HCT116 (cell line): Measurements from ENCODE around the gene METTL17. TPM values are rescaled to one million over a fixed set of nuclear protein-coding genes. Genes with fewer than 3 reads are reported as not detected.

Experiments
- ATAC-seq: fragments of 200-7000 bp; cut with Tn5 transposase; 2 replicates; pipeline ENCODE4 v1.9.1; 2020; ENCODE audit warnings: mild to moderate bottlenecking, moderate library complexity
- BruUV-seq: library from RNA; stranded (reverse); fragments of 400-500 nt; replicated peaks from 2 replicates; lab custom pipeline; 2021; lab: Mats Ljungman, UMichigan
- CTCF ChIA-PET: fragments of 300-600 bp; sonication (Branson Sonifier 250); formaldehyde crosslinking; loops from one replicate; lab custom pipeline; 2021; ENCODE audit warnings: antibody characterized with exemption; lab: Charles Lee
- POLR2A ChIA-PET: fragments of 300-600, 350-600 bp; sonication (Branson Sonifier 250); formaldehyde crosslinking; loops from one replicate; lab custom pipeline; 2021; ENCODE audit warnings: antibody characterized with exemption; lab: Charles Lee
- RAD21 ChIA-PET, 2 experiments: fragments of 300-600 bp; sonication (Branson Sonifier 250); formaldehyde crosslinking; loops; one replicate each; lab custom pipeline; 2023; ENCODE audit warnings: low total read pairs in 2 of 2; ENCODE audit not compliant: uncharacterized antibody in 2 of 2, unreplicated experiment in 2 of 2, low non-redundant PET in 1 of 2; lab: Charles Lee
- DNase-seq: peaks from one replicate; pipeline ENCODE4 v3.0.0-alpha.2; 2010; ENCODE audit warnings: low read depth, low spot score
- H2AFZ ChIP-seq: fragments of 200-600 bp; shearing (Covaris generic), sonication (generic); 2 replicates; pipeline ENCODE4 v1.6.1; 2017; ENCODE audit warnings: low read depth, mixed run types, mixed read lengths, antibody characterized with exemption, low read length; ENCODE audit not compliant: poor library complexity, severe bottlenecking
- H3K27ac ChIP-seq: 2 replicates; pipeline ENCODE4 v1.5.1; 2012; ENCODE audit warnings: low read depth, low read length
- H3K27me3 ChIP-seq: fragments of 200-600 bp; sonication (generic); 2 replicates; pipeline ENCODE4 v1.6.1; 2016; ENCODE audit warnings: mixed run types, low read length, mixed read lengths; ENCODE audit not compliant: insufficient read depth
- H3K36me3 ChIP-seq, 2 experiments: fragments of 200-500 bp in 1 of 2; fragments of 200-600 bp in 1 of 2; sonication (Bioruptor generic) in 1 of 2; sonication (generic) in 1 of 2; 2 replicates each; pipeline versions ENCODE4 v1.5.1 to v1.6.1; 2014 to 2016; ENCODE audit warnings: low read length in 2 of 2, inconsistent platforms in 1 of 2, mixed read lengths in 1 of 2, mixed run types in 1 of 2; ENCODE audit not compliant: insufficient read depth in 2 of 2, control insufficient read depth in 1 of 2
- H3K4me1 ChIP-seq, 2 experiments: fragments of 200-600 bp in 1 of 2; sonication (generic) in 1 of 2; 2 replicates each; pipeline versions ENCODE4 v1.5.1 to v1.6.1; 2012 to 2017; ENCODE audit warnings: low read length in 2 of 2, inconsistent platforms in 1 of 2, mild to moderate bottlenecking in 1 of 2, mixed read lengths in 1 of 2, mixed run types in 1 of 2, moderate library complexity in 1 of 2; ENCODE audit not compliant: insufficient read depth in 2 of 2, control insufficient read depth in 1 of 2
- H3K4me2 ChIP-seq: fragments of 200-600 bp; sonication (generic); 2 replicates; pipeline ENCODE4 v1.6.1; 2017; ENCODE audit warnings: mixed run types, low read length, mixed read lengths
- H3K4me3 ChIP-seq, 2 experiments: fragments of 200-600 bp in 1 of 2; sonication (generic) in 1 of 2; replicated peaks in 1 of 2; 2 replicates each; pipeline ENCODE4 v1.5.1; 2011 to 2016; ENCODE audit warnings: low read length in 2 of 2, control low read depth in 1 of 2, low read depth in 1 of 2, mild to moderate bottlenecking in 1 of 2, mixed read lengths in 1 of 2, mixed run types in 1 of 2
- H3K79me2 ChIP-seq: fragments of 200-600 bp; sonication (generic); 2 replicates; pipeline ENCODE4 v1.6.1; 2017; ENCODE audit warnings: mild to moderate bottlenecking, mixed run types, low read length, moderate library complexity, mixed read lengths; ENCODE audit not compliant: insufficient read depth
- H3K9ac ChIP-seq: fragments of 200-600 bp; sonication (generic); 2 replicates; pipeline ENCODE4 v1.6.1; 2016; ENCODE audit warnings: low read length, mixed read lengths
- H3K9me2 ChIP-seq: fragments of 200-600 bp; sonication (generic), shearing (Covaris generic); 2 replicates; pipeline ENCODE4 v1.6.1; 2017; ENCODE audit warnings: mixed run types, mild to moderate bottlenecking, moderate library complexity; ENCODE audit not compliant: insufficient read depth
- H3K9me3 ChIP-seq, 2 experiments: fragments of 200-500 bp in 1 of 2; fragments of 200-600 bp in 1 of 2; sonication (Bioruptor generic) in 1 of 2; sonication (generic) in 1 of 2; 2 replicates each; pipeline ENCODE4 v1.6.1; 2014 to 2017; ENCODE audit warnings: low read length in 2 of 2, mixed read lengths in 2 of 2, inconsistent platforms in 1 of 2, low read depth in 1 of 2, mild to moderate bottlenecking in 1 of 2, mixed run types in 1 of 2, moderate library complexity in 1 of 2; ENCODE audit not compliant: control insufficient read depth in 1 of 2, insufficient read depth in 1 of 2
- H4K20me1 ChIP-seq: fragments of 200-600 bp; sonication (generic), shearing (Covaris generic); 2 replicates; pipeline ENCODE4 v1.6.1; 2017; ENCODE audit warnings: mixed run types, mild to moderate bottlenecking, moderate library complexity; ENCODE audit not compliant: insufficient read depth
- CBX3 ChIP-seq: IDR thresholded peaks from 2 replicates; pipeline ENCODE4 v1.6.1; 2012; ENCODE audit warnings: low read depth
- CEBPB ChIP-seq: IDR thresholded peaks from 2 replicates; pipeline ENCODE4 v1.6.1; 2012; ENCODE audit warnings: low read depth
- EGR1 ChIP-seq: IDR thresholded peaks from 2 replicates; pipeline ENCODE4 v1.6.1; 2012; ENCODE audit warnings: low read depth
- EZH2 ChIP-seq: fragments of 200-600 bp; sonication (generic); IDR thresholded peaks from 2 replicates; pipeline ENCODE4 v1.6.1; 2017; ENCODE audit warnings: antibody characterized with exemption, mixed run types
- EZH2phosphoT487 ChIP-seq: fragments of 200-600 bp; IDR thresholded peaks from 2 replicates; pipeline ENCODE4 v1.6.1; 2018; ENCODE audit warnings: antibody characterized with exemption, borderline replicate concordance
- FOSL1 ChIP-seq: IDR thresholded peaks from 2 replicates; pipeline ENCODE4 v1.6.1; 2012; ENCODE audit warnings: low read depth
- POLR2AphosphoS5 ChIP-seq: IDR thresholded peaks from 2 replicates; pipeline ENCODE4 v1.6.1; 2011; ENCODE audit warnings: mild to moderate bottlenecking, low read depth, low read length, moderate library complexity
- RAD21 ChIP-seq: IDR thresholded peaks from 2 replicates; pipeline ENCODE4 v1.6.1; 2012; ENCODE audit warnings: low read depth, mild to moderate bottlenecking
- SIN3A ChIP-seq: IDR thresholded peaks from 2 replicates; pipeline ENCODE4 v1.6.1; 2012; ENCODE audit warnings: low read depth
- SP1 ChIP-seq: IDR thresholded peaks from 2 replicates; pipeline ENCODE4 v1.6.1; 2012; ENCODE audit warnings: low read depth
- SRF ChIP-seq: IDR thresholded peaks from 2 replicates; pipeline ENCODE4 v1.6.1; 2012; ENCODE audit warnings: low read depth
- YY1 ChIP-seq: IDR thresholded peaks from 2 replicates; pipeline ENCODE4 v1.6.1; 2011; ENCODE audit warnings: low read length, low read depth, moderate library complexity, mild to moderate bottlenecking; ENCODE audit not compliant: insufficient replicate concordance; ENCODE audit errors: extremely low read depth
- ZNF274 ChIP-seq: fragments of 200-500 bp; sonication (Bioruptor generic); IDR thresholded peaks from 2 replicates; pipeline ENCODE4 v1.6.1; 2014; ENCODE audit warnings: mild to moderate bottlenecking, low read depth, low read length, inconsistent platforms
- intact Hi-C: fragments of 100-400 bp; cut with micrococcal nuclease; formaldehyde crosslinking; loops from 2 replicates; pipeline ENCODE4 v1.10.0; 2022
- microRNA-seq: library from miRNA; unstranded; fragments of <30 nt; microRNA quantifications from one replicate; pipeline ENCODE4, GENCODE V29; 2016; ENCODE audit warnings: borderline number of aligned reads
- total RNA-seq: library from RNA; stranded (reverse); gene quantifications from one replicate; pipeline ENCODE4 v1.2.1, GENCODE V29; 2021; ENCODE audit not compliant: unreplicated experiment
- TF ChIP-seq, protein P1 (sequence below): IDR thresholded peaks from 2 replicates; pipeline ENCODE4 v1.6.1; 2012
- TF ChIP-seq, protein P2 (sequence below): IDR thresholded peaks from 2 replicates; pipeline ENCODE4 v1.6.1; 2012; ENCODE audit warnings: low read depth

The METTL17 gene
- total RNA-seq, 1 experiment from 2014 or later, result 93.5 TPM

GRCh38 chr14:21043974-21044618, 54.3 kb downstream of the METTL17 start:
- ChIA-PET CTCF (interaction anchor here (1.2 to 5.4 kb wide), 2 partner anchors 23 to 29 kb away, joined by 3 to 148 read pairs; no protein-coding TSS in a partner anchor), RAD21 (interaction anchor here (0.9 to 1.2 kb wide), 2 partner anchors 29 kb away, joined by 4 read pairs; no protein-coding TSS in a partner anchor)
- H3K9me2 ChIP-seq, result no peaks in the 10 kb centered on the region
- H3K36me3 ChIP-seq, result no peaks in the 10 kb centered on the region
- no peaks in the 10 kb centered on the region for H3K9me3 ChIP-seq
- no peak overlapping the region for H3K9ac ChIP-seq
- no peak overlapping the region for H3K27ac ChIP-seq
- ATAC-seq, result no peak
- no peak overlapping the region for H3K4me3 ChIP-seq
- no TSS peak for BruUV-seq
- intact Hi-C loops, result no loop called here
- TF ChIP-seq EZH2phosphoT487 (no peak), EZH2 (no peak), SIN3A (no peak), FOSL1 (no peak), RAD21 (no peak), ZNF274 (no peak), SP1 (no peak), POLR2AphosphoS5 (no peak), SRF (no peak), YY1 (no peak), CBX3 (no peak), EGR1 (no peak), CEBPB (no peak)
- TF ChIP-seq, protein P1, sequence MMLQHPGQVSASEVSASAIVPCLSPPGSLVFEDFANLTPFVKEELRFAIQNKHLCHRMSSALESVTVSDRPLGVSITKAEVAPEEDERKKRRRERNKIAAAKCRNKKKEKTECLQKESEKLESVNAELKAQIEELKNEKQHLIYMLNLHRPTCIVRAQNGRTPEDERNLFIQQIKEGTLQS, result no peak
- TF ChIP-seq, protein P2, sequence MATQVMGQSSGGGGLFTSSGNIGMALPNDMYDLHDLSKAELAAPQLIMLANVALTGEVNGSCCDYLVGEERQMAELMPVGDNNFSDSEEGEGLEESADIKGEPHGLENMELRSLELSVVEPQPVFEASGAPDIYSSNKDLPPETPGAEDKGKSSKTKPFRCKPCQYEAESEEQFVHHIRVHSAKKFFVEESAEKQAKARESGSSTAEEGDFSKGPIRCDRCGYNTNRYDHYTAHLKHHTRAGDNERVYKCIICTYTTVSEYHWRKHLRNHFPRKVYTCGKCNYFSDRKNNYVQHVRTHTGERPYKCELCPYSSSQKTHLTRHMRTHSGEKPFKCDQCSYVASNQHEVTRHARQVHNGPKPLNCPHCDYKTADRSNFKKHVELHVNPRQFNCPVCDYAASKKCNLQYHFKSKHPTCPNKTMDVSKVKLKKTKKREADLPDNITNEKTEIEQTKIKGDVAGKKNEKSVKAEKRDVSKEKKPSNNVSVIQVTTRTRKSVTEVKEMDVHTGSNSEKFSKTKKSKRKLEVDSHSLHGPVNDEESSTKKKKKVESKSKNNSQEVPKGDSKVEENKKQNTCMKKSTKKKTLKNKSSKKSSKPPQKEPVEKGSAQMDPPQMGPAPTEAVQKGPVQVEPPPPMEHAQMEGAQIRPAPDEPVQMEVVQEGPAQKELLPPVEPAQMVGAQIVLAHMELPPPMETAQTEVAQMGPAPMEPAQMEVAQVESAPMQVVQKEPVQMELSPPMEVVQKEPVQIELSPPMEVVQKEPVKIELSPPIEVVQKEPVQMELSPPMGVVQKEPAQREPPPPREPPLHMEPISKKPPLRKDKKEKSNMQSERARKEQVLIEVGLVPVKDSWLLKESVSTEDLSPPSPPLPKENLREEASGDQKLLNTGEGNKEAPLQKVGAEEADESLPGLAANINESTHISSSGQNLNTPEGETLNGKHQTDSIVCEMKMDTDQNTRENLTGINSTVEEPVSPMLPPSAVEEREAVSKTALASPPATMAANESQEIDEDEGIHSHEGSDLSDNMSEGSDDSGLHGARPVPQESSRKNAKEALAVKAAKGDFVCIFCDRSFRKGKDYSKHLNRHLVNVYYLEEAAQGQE, result no peak
- TF ChIP-seq, all 23 proteins: peak for 0
- H3K4me2 ChIP-seq, result no peak overlapping the region
- POLR2A ChIA-PET, result no interaction called here
- no peaks in the 10 kb centered on the region for H3K79me2 ChIP-seq
- no peak for DNase-seq
- H2AFZ ChIP-seq, result no peak overlapping the region
- H4K20me1 ChIP-seq, result no peaks in the 10 kb centered on the region
- H3K4me1 ChIP-seq, result no peaks in the 10 kb centered on the region
- H3K27me3 ChIP-seq, result no peaks in the 10 kb centered on the region

Small RNA genes lying within 50 kb of the gene (microRNA-seq; reads per million reads assigned to microRNA genes)
- not detected for gene MIR6717

Other genes with a start within 250 kb of the METTL17 start
- not detected for gene EDDM3A, start 244.1 kb upstream of the METTL17 start, total RNA-seq
- not detected for gene EDDM3B, start 221.6 kb upstream of the METTL17 start, total RNA-seq
- not detected for gene RNASE6, start 208.7 kb upstream of the METTL17 start, total RNA-seq
- gene RNASE1, start 187.1 kb upstream of the METTL17 start, total RNA-seq, result 3.3 TPM
- gene RNASE3, start 98.6 kb upstream of the METTL17 start, total RNA-seq, result not detected
- not detected for gene RNASE2, start 34.5 kb upstream of the METTL17 start, total RNA-seq
- gene SLC39A2, start 9.3 kb downstream of the METTL17 start, total RNA-seq, result not detected
- 18.9 TPM for gene NDRG2, start 35.1 kb downstream of the METTL17 start, total RNA-seq
- gene TPPP2, start 40.2 kb downstream of the METTL17 start, total RNA-seq, result not detected
- gene RNASE13, start 44.8 kb downstream of the METTL17 start, total RNA-seq, result 0.15 TPM
- gene RNASE7, start 52.4 kb downstream of the METTL17 start, total RNA-seq, result not detected
- gene RNASE8, start 67.8 kb downstream of the METTL17 start, total RNA-seq, result not detected
- 6.3 TPM for gene ARHGEF40, start 80.3 kb downstream of the METTL17 start, total RNA-seq
- gene ZNF219, start 108.7 kb downstream of the METTL17 start, total RNA-seq, result 16.6 TPM
- gene TMEM253, start 111.1 kb downstream of the METTL17 start, total RNA-seq, result 0.59 TPM
- gene OR5AU1, start 166.1 kb downstream of the METTL17 start, total RNA-seq, result not detected